HT1080 (cell line): Measurements from ENCODE around the gene SWT1. TPM values are rescaled to one million over a fixed set of nuclear protein-coding genes. Genes with fewer than 3 reads are reported as not detected.
A peak's percentile ranks its signal among the peaks of the same experiment; 100 is the strongest.
"Not testable (repeated sequence)": the region's sequence is repeated elsewhere in the genome, so short reads cannot be mapped to it uniquely, and the experiment has no call there.

ENCODE experiments used
- DNase-seq: peaks from one replicate; pipeline ENCODE4 v3.0.0-alpha.2; 2015; ENCODE audit warnings: low read depth
- total RNA-seq: library from RNA; depleted of rRNA; stranded (reverse); fragments of >200 nt; shearing (Covaris generic); gene quantifications from 2 replicates; pipeline ENCODE4 v1.2.3, GENCODE V29; 2014

Gene SWT1
- total RNA-seq, 1 experiment from 2014 or later = 2.2 TPM

DNA sequence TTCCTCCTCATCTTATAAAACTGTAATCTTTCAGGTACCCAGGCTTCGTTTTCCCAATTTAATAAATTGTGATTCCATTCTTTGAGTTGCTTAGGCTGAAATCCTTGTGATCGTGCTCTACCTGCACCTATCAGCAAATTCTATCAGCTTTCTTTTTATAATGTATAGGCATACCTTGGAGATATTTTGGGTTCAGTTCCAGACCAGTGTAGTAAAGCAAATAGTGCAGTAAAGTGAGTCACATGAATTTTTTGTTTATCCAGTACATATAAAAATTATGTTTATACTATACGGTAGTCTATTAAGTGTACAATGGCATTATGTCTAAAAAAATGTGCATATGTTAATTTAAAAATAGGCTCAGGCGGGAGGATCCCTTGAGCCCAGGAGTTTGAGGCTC is 5.5 kb downstream of the SWT1 start:
- DNase-seq = no peak

DNA sequence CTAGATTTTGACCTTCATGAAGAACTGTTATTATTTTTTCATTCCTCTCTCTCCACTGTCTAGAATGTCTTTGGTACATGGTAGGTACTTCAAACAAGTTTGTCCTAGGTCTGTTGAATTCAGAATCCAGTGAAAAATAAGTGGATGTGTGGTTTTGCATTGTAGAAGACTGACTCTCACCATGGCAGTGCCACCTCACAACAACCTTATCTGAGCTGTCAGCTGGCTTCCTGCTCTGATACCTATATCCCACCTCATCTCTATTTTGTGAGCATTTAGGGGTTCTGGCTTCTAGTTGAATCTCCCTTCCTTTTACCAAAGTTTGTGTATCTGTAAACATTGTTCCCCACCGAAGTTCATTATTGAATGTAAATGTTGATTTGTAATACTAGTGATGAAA is 9.1 kb downstream of the SWT1 start:
- DNase-seq = no peak

DNA sequence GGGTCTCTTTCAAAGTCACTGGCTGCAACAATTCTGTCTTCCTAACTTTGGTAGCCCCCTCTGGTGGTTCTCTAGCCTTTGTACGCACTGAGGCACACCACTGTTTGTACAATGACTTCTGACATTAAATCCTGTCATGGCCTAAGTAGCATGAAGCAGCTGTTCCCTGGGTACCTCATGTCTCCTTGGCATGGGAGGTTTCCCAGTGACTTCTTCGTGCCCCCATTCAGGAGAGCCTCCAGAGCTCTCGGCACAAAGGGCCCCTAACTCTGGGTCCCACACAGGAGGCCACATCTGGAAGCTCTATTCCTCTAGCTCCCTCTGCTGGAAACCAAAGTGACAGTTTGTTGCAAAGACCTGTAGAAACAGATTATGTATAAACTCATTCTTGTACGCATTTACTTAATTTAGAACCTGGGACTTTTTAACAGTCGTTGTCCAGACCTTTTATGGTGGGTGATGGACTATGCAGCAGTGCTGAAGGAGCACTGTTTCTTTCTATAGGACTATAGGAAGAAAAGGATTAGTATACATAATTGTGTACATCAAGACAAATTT is 13.4 kb downstream of the SWT1 start:
- DNase-seq = peak; percentile 54

DNA sequence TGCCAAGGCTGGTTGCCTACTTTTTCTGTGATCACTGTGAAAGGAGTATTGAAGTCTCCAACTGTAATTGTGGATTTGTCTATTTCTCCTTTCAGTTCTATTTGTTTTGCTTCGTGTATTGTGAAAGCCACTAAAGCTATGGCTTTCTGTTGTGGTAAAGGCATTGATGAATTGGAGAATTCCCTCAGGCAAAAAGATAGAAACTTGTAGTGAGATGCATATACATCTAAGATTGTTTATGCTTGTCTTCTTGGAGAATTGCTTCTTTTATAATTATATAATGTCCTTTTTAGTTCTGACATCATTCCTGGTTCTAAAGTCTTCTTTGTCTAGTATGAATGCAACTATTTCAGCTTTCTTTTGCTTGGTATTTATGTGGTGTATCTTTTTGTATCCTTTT is 36.8 kb downstream of the SWT1 start:
- DNase-seq = no peak

DNA sequence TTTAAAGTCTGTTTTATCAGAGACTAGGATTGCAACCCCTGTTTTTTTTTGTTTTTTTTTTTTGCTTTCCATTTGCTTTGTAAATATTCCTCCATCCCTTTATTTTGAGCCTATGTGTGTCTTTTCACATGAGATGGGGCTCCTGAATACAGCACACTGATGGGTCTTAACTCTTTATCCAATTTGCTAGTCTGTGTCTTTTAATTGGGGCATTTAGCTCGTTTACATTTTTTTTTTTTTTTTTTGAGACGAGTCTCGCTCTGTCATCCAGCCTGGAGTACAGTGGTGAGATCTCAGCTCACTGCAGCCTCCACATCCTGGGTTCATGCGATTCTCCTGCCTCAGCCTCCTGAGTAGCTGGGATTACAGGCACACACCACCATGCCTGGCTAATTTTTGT is 41.7 kb downstream of the SWT1 start:
- DNase-seq = not testable (repeated sequence)

DNA sequence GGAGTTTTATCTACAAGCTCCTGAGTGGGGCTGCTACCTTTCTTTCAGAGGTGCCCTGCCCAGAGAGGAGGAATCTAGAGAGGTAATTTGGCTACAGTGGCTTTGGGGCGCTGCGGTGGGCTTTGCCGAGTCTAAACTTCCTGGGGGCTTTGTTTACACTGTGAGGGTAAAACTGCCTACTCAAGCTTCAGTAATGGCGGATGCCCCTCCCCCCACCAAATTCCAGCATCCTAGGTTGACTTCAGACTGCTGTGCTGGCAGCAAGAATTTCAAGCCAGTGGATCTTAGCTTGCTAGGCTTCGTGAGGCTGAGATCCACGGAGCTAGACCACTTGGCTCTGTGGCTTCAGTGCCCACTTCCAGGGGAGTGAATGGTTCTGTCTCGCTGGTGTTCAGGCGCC is 43.9 kb downstream of the SWT1 start:
- no peak for DNase-seq

DNA sequence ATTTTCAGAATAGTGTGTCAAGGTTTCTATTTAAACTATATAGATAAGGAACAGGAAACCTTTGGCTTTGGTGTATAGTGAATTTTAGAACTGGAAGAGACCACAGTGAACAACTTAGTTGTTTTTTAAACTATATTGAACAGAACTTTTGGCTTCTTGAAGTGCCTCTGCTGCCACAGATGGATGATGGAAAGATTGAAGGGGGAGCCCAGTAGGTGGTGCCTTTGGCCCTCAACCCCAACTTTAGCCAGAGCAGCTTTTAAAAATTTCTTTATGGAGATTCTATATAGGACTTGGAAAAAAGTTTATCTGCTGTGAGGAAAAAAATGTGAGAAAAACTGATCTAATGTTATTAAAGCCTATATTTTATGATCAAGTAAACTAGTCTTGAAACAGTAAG is 50.2 kb downstream of the SWT1 start:
- no peak for DNase-seq

DNA sequence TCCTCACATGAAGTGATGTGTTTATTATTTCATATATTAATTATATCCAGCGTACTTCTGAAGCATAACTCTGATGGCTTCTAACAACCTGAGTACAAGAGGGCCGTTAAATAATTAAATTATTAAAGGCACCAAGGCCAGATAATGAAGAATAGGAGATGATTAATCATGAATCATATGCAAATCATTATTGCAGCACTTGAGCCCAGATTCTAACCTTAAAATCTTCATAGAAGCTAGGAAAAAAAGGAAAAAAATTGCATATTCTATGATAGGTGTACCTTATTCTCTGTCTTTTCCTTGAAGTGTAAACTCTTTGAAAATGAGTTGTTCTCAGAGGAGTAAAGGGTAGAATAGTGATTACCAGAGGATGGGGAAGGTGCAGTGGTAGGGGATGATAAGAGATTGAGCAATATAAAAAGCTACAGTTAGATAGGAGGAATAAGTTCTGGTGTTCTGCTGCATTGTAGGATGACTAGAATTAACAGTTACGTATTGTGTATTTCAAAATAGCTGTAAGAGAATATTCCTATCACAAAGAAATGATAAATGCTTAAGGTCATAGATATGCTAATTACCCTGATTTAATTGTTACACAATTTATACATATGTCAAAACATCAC is 51.1 kb downstream of the SWT1 start:
- DNase-seq = peak; percentile 1

DNA sequence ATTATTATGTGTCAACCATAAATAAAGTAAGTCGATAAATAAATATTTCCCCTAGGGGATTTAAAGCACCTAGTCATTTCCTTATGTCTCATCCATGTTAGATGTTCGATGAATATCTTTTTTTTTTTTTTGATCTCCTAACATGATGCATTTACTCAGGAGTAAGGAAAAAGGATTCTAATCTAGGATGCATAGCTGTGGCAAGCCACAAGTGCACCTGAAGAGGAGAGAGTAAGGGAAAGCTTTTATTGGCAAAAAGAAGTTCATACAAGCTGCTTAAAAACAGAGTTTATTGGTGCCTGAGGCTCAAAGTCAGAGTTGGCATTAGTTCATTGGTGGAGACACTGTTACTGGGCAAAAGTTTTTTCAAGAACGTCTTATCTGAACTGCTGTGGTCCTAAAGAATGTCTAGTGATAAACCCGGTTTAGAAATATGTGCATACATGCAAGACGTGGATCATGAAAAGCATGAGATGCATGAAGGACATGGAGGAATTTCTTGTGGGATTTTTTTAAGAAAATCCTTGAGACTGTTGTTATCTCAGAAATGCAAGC is 51.7 kb downstream of the SWT1 start:
- no peak for DNase-seq

DNA sequence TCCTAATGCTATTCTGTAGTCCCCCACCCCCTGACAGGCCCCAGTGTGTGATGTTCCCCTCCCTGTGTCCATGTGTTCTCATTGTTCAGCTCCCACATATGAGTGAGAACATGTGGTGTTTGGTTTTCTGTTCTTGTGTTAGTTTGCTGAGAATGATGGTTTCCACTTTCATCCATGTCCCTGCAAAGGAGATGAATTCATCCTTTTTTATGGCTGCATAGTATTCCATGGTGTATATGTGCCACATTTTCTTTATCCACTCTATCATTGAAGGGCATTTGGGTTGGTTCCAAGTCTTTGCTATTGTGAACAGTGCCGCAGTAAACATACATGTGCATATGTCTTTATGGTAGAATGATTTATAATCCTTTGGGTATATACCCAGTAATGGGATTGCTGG is 52.4 kb downstream of the SWT1 start:
- not testable (repeated sequence) for DNase-seq

DNA sequence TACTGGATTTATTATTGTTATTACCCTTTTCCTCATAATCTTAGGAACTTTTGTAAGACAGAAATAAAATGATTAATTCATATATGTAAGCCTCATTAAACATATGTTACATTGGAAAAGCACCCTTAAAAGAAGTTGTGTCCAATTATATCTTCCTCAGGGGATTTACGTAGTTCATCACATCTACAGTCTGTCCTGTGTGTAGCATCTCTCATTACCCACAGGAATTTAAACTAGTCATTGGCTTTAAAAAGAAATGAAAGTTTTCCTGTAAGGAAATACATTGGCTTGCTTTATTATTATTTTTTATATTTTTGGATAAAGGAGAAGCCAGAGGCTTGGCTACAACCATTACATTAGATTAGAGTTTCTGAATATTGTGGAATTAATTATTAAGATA is 56.1 kb downstream of the SWT1 start:
- no peak for DNase-seq

DNA sequence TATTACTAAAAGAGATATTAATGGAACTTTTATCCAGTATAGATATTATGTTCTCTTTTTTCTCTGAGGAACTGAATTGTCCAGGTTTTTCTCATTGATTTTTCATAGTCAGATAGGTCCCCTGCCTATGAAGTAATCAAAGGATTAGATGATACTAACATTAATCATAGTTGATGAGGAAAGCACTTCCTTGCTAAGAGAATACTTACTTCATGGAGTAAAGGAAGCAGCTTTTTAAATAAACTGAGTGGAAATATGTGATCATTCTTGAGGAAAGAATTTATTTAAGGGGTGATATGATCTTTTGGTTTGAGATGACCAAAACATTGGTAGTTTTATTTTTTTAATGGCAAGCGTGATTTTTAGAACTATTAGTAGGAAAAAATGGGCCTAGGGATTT is 58.9 kb downstream of the SWT1 start:
- DNase-seq = no peak

DNA sequence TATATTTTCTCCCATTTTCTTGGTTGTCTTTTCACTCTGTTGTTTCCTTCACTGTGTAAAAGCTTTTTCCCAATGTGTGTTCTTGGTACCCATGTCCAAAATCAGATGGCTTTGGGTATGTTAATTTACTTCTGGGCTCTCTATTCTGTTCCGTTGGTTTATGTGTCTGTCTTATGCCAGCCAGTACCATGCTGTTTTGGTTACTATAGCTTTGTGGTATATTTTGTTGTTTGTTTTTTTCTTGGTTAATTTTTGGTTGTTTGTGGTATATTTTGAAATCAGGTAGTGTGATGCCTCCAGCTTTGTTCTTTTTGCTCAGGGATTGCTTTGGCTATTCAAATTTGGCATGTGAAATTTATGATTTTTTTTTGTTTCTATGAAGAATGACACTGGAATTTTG is 67.2 kb downstream of the SWT1 start:
- no peak for DNase-seq

DNA sequence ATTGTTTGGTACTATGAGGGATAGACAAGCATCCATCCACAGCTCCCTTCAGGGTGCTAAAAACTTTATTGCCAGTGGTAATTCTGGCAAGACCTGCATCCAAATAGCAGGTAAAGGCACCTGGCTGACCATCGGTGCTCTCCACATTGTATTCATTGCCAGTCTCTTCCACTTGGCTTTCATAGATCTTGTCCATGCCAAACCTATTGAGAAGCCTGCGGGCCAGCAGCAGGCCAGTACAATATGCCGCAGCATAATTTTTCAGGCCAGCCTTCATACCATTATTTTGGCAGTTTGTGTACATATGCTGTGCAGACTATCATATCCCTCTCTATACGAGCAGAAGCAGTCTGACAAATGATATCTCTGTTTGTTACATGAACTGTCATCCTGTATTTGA is 70.2 kb downstream of the SWT1 start:
- no peak for DNase-seq

DNA sequence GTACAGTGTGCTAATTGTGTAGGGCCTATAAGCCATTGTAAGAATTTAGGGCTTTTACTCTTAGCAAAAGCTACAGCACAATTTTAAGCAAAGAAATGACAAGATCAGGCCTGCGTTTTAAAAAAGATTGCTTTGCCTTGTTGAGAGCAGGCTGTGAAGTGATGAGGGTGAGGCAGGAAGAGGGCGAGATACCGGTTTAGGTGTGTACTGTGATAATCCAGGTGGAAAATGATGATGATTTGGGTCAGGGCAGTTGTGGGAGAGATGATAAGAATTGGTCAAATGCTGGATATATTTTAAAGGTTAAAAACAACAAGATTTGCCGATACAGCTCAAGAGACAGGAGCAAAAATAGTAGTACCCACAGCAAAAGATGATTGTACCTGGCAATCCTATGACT is 72.0 kb downstream of the SWT1 start:
- DNase-seq = no peak

DNA sequence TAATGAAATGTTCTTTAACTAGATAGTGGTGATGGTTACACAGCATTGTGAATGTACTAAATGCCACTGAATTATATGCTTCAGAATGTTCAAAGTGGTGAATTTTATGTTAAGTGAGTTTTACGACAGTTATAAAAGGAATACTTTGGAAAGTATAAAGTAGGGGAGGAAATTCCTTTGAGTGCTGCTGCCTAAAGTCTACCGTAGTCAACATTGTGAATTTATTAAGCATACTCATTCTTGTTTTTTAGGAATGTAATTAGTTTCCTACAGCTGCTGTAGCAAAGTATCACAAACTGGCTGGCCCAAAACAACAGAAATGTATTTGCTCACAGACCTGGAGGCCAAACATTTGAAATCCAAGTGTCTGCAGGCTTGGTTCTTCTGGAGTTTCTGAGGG is 73.0 kb downstream of the SWT1 start:
- DNase-seq = no peak

DNA sequence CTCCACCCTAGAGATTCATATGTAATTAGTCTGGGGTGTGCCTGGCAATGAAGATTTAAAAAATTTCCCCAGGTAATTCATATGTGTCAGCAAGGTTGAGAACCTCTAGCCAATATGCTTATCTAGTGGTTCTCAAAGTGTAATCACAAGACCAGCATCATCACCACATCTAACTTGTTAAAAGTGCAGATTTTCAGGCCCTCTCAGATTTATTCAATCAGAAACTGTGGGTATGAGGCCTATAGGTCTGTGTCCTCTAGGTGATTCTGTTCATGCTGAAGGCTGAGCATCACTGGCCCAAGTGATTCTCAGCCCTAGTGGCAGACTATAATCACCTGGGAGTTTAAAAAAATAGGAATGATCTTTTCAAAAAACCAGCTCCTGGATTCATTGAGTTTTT is 75.9 kb downstream of the SWT1 start:
- DNase-seq = no peak

DNA sequence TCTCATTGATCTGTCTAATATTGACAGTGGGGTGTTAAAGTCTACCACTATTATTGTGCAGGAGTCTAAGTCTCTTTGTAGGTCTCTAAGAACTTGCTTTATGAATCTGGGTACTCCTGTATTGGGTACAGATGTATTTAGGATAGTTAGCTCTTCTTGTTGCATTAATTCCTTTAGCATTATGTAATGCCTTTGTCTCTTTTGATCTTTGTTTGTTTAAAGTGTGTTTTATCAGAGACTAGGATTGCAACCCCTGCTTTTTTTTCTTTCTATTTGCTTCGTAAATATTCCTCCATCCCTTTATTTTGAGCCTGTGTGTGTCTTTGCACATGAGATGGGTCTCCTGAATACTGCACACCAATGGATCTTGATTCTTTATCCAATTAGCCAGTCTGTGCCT is 77.2 kb downstream of the SWT1 start:
- not testable (repeated sequence) for DNase-seq

DNA sequence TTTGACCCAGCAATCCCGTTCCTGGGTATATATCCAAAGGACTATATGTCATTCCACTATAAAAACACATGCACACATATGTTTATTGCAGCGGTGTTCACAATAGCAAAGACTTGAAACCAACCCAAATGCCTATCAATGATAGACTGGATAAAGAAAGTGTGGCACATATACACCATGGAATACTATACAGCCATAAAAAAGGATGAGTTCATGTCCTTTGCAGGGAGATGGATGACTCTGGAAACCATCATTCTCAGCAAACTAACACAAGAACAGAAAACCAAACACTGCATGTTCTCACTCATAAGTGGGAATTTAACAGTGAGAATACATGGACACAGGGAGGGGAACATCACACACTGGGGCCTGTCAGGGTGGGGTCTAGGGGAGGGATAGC is 80.2 kb downstream of the SWT1 start:
- not testable (repeated sequence) for DNase-seq

DNA sequence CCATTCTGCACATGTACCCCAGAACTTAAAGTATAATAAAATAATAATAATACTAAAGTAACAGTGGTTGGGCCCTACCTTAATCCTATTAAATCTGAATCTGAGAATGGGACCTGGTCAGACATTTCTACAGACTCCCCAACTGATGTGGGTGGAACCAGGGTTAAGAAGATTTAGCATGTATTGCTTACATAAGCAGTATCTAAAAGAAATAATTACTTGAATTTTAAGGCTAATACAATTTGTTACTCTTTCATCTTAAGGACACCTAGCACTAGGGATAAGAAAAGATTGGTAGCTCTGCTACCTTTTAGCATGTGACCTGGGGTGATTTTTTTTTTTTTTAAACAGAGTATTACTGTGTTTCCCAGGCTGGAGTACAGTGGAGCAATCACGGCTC is 80.7 kb downstream of the SWT1 start:
- no peak for DNase-seq

DNA sequence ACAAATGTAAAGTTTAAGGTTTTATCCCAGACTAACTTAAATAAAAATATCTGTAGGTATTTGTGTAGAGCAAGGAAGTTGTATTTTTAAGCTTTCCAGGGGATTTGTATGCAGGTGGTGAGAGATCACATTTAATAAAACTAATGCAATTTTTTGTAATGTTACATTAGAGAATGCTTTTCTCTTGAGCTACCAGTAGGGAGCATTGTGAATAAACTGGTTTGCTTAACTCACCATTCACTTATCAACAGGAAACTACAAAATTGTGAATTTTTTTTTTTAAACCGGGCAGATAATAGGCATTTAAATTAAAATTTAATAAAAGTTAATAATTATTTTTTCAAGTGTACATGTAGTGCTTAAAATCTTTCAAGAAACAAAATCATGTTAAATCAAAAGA is 81.5 kb downstream of the SWT1 start:
- DNase-seq = no peak

DNA sequence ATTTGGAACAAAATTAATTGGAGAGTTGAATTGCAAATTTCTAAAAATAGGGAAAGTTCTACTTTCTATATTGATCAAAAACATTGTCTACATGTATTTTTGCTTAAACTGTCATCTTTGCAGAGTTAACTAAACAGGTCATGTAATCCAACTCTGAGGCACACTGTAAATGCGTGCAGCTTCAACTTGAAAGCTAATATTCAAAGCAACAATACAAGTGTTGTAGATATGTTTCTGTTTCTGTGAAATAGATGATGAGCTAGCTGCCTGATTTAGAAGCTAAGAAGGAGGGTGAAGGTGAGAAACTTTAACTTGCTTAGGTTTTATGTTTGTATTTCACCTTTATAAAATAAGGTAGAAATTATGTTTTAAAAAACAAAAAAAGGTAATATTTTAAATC is 82.9 kb downstream of the SWT1 start:
- DNase-seq = no peak

DNA sequence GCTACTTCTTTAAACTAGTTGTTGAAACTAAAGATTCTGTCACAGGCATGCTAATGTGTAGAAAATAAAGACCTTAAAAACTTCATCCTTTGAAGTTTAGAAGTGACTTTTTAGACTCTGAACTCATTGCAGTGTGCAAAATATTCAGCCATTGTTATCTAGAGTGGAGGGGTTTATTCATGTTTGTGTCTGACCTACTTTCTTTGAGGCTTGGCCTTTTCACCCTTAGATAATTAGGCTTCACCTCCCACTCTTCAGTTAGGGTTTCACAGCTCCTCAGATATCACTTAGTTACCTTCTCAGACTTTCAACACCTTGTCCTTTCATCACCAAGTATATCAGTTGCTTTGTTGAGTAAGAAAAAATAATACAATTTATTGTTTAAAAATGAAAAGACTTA is 84.2 kb downstream of the SWT1 start:
- no peak for DNase-seq
